ENCODE results near the gene PDE4D.
"Not testable (repeated sequence)": the region's sequence is repeated elsewhere in the genome, so short reads cannot be mapped to it uniquely, and the experiment has no call there.

The PDE4D gene

GRCh38 chr5:59799668-59800346 is 93.7 kb downstream of the PDE4D start:
- DNase-seq (ENCODE audit: low read depth in 2 of 2): no peak

- no peak for DNase-seq (ENCODE audit: low read depth in 2 of 2)
Observed at GRCh38 chr5:59798862-59799667, 94.5 kb downstream of the PDE4D start.

GRCh38 chr5:59795141-59795540 is 98.4 kb downstream of the PDE4D start:
- no peak for DNase-seq (ENCODE audit: low read depth in 2 of 2)

DNA sequence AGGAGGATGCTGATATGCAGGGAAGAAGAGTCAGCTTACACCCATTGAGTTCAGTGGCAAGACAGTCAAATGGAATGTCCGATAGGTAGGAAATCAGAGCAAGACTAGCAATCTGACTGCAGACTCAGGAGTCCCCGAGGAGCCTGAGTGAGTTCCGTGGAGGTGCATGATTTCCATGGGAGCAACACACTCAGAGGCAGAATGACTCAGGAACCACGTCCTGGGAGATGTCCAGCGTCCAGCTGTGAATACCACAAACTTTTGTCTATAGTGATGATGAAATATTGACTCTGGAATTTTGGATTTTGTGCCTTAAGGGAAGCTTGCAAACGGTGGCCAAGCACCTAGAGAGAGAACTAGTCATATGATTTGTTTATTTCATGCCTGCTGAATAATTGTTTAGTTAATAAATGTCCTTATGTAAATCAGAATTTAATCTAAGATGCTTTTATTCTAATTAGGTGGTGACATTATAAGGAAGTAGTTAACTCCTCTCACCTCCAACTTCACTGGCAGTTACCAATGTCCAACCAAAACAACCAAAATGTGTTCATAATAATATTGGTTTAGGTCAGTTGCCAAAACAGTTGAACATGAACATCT is 100.4 kb downstream of the PDE4D start:
- DNase-seq (ENCODE audit: low read depth in 2 of 2): no peak

- no peak for DNase-seq (ENCODE audit: low read depth in 2 of 2)
Observed at GRCh38 chr5:59791617-59792016, 101.9 kb downstream of the PDE4D start.

DNA sequence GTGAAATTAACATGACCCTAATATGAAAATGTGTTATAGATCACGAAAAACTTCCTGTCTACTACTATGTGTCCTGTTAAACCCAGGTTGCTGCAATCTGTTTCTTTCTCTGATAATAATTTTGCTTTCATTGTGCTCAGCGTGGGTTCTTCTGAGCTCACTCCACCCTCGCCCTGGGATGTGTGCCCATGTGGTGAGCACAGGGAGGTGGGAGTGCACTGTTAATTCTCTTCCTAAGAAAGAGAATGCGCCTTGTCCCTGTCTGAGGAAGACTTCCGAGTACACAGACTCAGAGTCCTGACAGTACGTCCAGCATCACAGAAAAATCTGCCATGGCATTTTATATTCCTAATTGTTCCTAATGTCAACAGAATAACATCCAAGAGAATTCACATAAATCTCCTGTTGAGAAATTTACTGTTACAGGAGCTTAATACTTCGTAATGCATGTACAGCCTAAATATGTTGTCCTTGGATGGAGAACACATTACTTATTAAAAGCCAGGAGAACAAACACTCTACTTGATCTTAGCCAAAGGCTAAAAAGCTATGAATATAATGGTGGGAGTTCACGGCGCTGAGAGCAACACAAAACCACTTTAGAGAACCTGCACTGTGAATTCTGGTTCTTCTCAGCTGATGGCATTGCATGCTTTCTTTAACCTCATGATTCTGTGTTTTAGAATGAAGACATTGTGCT is 102.6 kb downstream of the PDE4D start:
- no peak for DNase-seq (ENCODE audit: low read depth in 2 of 2)

DNA sequence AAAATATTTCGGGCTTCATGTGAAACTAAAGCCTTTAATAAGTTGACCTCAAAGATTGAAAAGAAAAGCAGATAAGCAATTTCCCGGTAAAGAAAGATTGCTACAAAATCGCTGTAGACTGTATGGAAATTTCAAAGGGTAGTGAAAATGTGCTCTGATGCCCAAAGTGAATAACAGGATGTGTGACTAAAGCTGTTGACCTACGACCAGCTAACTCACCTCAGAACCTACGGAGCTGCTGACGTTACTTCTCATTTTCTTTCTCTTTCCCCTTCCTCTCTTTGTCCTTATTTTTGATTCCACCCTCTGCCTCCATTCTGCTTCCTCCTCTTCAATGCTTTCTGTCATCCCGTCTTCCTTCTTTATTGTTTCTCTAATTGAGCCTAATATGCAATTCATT is 103.2 kb downstream of the PDE4D start:
- no peak for DNase-seq (ENCODE audit: low read depth in 2 of 2)

GRCh38 chr5:59789894-59790293 is 103.6 kb downstream of the PDE4D start:
- DNase-seq (ENCODE audit: low read depth in 2 of 2): no peak

DNA sequence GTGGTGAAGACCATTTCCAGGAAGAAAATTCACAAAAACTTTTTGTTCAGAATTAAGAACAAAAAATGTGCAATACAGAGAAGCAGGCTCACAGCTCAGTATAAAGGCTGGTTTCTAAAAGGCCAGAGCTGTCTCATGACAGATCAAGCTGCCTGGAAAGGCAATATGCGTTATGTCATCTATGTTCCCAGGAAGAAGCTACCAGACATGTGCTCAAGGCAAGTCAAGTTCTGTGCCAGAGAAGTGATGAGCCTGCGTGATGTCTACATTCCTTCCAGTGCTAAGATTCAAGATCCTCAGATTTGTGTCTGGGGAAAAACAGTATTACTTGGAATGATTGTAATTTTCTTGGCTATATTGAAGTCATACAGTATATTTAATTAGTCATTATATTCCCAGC is 104.3 kb downstream of the PDE4D start:
- no peak for DNase-seq (ENCODE audit: low read depth in 2 of 2)

DNA sequence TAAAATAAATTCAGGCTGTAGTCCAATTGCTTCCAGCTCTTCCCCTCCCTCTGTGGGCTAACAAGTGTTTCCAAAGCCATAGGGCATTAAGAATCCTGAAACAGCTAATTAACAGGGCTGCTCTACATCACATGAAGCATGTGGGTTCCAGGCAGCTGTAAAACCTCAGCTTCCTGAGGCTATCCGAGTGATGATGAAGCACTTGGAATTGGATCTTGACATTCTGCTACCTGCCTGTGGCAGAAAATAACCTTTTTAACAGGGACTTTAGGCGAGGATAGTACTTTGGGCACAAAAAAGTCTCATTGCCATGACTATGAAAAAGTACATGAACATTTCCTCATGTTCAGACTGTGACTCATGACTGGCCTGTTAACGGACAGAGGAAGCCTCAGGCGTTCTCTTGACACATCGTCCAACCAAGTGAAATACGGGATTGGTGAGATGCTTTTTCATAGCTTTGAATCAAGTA is 107.2 kb downstream of the PDE4D start:
- no peak for DNase-seq (ENCODE audit: low read depth in 2 of 2)

DNA sequence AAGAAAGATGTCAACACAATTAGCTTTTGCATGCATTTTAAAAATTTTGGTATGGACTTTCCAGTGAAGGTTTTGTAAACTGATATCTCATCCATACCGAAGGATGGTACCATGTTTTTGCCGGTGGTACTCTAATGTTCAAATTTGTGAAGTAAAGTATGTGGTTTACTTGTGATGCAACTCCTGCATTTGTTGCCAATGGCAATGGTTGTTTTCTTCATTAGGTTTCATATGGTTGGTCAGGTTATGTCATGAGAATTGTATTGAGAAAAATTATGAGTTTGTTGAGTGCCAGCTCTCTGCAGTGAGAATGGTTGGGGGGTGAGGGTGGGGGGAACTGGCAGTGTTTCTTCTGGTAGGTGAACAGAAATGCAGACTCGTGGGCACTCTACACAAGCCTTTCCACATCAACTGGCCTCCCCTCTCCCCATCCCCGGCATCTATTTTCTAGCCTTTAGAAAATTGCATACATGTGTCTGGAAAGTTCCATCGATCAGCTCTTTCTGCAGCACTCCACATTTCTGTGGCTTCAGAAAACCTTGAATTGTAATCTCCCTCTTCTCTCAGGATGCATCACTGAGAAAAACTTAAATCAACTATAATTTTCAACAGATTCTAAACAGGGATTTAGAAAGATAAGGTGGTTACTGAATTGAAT is 107.7 kb downstream of the PDE4D start:
- no peak for DNase-seq (ENCODE audit: low read depth in 2 of 2)

DNA sequence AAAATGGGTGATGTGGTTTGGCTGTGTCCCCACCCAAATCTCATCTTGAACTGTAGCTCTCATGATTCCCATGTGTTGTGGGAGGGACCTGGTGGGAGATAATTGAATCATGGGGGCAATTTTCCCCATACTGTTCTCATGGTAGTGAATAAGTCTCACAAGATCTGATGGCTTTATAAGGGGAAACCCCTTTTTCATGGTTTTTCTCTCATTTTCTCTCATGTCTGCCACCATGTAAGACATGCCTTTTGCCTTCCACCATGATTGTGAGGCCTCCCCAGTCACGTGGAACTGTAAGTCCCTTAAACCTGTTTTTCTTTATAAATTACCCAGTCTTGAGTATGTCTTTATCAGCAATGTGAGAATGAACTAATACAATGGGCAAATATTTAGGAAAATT is 108.8 kb downstream of the PDE4D start:
- DNase-seq (ENCODE audit: low read depth in 2 of 2): not testable (repeated sequence)

DNA sequence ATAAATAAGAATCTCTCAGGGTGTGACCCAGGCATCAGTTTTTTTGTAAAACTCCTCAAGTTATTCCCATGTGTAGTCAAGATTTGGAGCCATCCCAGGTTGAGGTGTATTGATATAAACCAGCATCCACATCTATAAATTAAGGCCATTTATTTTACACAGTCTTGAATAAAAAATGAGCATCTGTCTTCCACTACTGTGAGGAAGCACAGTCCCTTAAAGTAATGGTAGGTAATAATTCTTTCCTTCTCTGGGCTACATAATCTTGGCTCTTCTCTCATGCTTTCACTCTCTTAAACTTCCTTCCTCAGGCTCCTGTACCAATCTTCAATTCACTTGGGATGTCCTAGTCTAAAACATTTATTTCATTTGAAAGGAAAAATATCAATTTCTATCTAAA is 110.3 kb downstream of the PDE4D start:
- no peak for DNase-seq (ENCODE audit: low read depth in 2 of 2)

DNA sequence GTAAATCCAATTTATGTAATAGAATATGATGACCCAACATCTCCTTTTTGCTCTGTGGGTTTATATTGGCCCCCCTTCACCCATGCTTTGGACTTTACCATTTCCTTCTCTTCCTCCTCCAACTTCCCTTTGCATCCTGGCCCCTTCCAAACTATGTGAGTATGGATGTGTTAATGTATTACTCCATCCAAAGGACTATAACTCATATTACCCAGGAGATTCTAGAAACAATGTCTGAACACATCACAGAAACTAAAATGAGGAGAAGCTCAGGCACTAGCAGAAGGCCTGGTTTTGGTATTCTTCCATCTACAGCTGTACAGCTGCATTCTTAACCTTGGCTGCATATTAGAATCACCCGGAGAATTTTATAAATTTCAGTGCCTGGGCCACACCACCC is 110.7 kb downstream of the PDE4D start:
- DNase-seq (ENCODE audit: low read depth in 2 of 2): no peak

DNA sequence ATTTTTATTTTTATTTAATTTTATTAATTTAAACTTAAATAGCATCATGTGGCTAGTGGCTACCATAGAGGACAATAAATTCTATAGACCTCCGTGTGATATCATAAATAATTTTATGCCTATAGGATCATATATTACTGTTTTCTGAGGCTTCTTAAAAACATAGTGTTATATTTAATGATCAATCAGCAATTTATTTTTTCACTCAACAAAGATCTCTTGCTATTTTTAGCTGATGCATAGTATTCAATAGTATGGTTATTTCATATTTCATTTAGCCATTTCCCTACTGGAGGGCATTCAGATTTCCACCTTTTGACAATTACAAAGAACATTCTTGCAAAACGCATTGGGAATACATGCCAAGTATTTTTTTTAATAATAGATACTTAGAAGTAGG is 114.1 kb downstream of the PDE4D start:
- DNase-seq (ENCODE audit: low read depth in 2 of 2): no peak

DNA sequence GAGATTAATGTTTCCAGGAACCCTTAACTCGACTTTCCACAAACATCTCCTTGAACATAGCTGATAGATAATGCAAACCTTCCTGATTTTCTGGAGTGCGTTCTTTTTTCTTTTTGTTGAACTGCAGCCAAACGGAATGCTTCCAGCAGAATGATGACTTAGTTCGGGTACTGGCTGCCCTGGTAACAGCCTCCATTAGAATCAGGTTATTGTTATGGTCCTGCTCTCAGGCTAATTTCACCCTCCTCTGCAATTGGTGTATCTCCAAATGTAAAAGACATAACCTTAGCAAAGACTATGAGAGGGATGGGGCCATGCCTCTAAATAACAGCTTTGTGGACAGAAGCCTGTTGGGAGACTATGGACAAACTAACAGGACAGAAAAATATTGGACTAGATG is 116.5 kb downstream of the PDE4D start:
- no peak for DNase-seq (ENCODE audit: low read depth in 2 of 2)

DNA sequence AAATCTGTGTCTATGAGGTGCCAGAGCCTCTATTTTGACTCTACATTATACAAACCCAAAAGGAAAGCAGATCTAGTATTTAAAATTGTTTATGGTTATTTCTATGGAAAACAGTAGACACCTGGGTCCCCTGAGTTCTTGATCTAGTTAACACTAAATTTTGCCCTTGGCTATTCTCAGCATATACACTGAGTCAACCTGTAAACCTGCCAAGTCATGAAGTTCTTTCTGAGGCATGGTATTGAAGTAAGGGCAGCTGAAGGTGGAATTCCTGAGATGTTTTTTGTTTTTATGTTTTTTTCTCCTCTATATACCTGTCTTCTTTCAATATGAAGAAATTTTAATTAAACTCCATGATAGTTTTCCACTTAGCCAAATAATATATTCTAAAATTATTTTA is 120.2 kb downstream of the PDE4D start:
- no peak for DNase-seq (ENCODE audit: low read depth in 2 of 2)

DNA sequence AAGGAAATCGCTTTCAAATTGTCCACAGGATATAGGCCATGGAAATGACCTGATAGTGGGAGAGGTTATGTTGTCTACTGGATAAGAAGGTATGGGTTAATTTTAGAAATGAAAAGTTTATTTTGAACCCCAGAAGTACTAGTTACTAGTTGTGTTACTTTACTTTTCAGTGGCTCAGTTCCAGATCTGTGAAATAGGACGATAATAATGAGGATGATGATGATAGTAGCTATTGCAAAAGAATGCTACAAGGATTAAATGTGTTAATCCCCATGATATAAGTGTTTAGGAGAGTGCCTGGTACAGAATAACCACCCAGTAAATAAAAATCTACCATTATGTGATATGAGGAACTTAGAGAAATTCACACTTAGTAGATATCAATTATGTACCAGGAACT is 120.8 kb downstream of the PDE4D start:
- no peak for DNase-seq (ENCODE audit: low read depth in 2 of 2)

DNA sequence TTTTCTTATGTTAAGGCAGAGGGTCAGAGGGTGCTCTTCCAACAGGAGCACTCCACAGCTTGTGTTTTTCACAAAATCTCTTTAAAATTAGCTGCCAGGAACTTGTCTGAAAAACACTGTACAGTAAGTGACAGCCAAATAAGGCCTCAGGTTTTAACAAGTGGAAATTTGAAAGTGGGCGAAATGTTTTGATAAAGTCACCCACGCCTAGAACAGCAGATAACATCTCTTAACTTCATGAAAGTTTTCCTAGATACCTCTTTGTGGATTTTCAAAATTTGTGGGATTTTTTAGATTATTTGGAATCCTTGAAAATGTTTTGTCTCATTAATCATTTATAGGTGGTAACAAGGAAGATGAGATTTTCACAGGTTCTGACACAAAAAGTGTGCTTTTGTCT is 121.3 kb downstream of the PDE4D start:
- DNase-seq (ENCODE audit: low read depth in 2 of 2): no peak

DNA sequence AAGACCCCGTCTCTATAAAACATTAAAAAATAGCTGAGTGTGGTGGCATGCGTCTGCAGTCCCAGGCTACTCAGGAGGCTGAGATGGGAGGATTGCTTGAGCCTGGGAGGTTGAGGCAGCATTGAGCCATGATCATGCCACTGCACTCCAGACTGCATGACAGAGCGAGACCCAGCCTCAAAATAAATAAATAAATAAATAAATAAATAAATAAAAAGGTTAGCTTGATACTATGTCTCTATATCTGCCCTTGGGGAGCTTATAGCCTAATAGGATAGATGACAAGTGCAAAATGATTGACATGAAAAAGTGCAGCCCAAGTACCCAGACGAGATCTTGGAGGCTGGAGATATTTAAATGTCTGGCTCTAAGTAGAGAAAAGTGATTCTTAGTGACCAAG is 122.6 kb downstream of the PDE4D start:
- DNase-seq (ENCODE audit: low read depth in 2 of 2): no peak

DNA sequence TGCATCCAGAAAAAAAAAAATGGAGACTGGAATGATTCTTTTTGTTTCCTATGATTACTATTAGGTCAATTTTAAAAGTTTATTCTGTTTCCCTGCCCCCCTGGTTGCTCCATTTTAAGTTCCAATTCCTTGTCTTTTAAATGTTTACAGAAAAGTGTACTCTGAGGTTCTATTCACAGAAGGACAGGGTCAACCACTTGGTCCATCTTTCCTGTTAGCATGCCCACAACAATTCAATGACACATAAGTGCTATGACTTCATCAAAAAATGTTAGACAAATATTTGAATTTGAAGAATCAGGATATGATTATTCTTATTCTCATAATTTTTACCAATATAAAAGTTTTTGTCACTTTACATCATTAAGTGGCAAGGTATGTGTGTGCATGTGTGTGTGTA is 123.7 kb downstream of the PDE4D start:
- no peak for DNase-seq (ENCODE audit: low read depth in 2 of 2)

GRCh38 chr5:59769041-59769360 is 124.5 kb downstream of the PDE4D start:
- DNase-seq (ENCODE audit: low read depth in 2 of 2): no peak

Data from stimulated activated CD8-positive, alpha-beta memory T cell treated with anti-CD3 and anti-CD28 coated beads, Interleukin-7, amount 100 ng/mL, for 1 hour (primary cell).